Effector CD4-positive, alpha-beta T cell (primary cell): Measurements from ENCODE around the gene CEP170B.

ENCODE experiments used
- DNase-seq: peaks from one replicate; pipeline ENCODE4 v3.0.0-alpha.2; 2020

The CEP170B gene

GRCh38 chr14:104868060-104868740 is 3.1 kb downstream of the CEP170B start:
- no peak for DNase-seq

GRCh38 chr14:104868811-104869572 is 3.9 kb downstream of the CEP170B start:
- no peak for DNase-seq

GRCh38 chr14:104869669-104870367 is 4.8 kb downstream of the CEP170B start:
- no peak for DNase-seq

GRCh38 chr14:104870368-104871144 is 5.5 kb downstream of the CEP170B start:
- DNase-seq = peak; percentile 29

- no peak for DNase-seq
These were observed 6.1 kb downstream of the CEP170B start for GRCh38 chr14:104871145-104871655.

- DNase-seq = no peak
These were observed 6.8 kb downstream of the CEP170B start for GRCh38 chr14:104871656-104872468.

GRCh38 chr14:104872469-104873341 is 7.6 kb downstream of the CEP170B start:
- DNase-seq = no peak

GRCh38 chr14:104873380-104874055 is 8.4 kb downstream of the CEP170B start:
- DNase-seq = no peak

- no peak for DNase-seq
These were observed 9.1 kb downstream of the CEP170B start for GRCh38 chr14:104874110-104874531.

GRCh38 chr14:104874571-104875411 is 9.7 kb downstream of the CEP170B start:
- no peak for DNase-seq

GRCh38 chr14:104875412-104875751 is 10.3 kb downstream of the CEP170B start:
- no peak for DNase-seq

- no peak for DNase-seq
These were observed 10.7 kb downstream of the CEP170B start for GRCh38 chr14:104875811-104876210.

- DNase-seq = no peak
These were observed 11.2 kb downstream of the CEP170B start for GRCh38 chr14:104876251-104876699.

GRCh38 chr14:104877066-104877805 is 12.2 kb downstream of the CEP170B start:
- no peak for DNase-seq

- DNase-seq = no peak
These were observed 12.9 kb downstream of the CEP170B start for GRCh38 chr14:104877806-104878550.

- DNase-seq = no peak
These were observed 13.5 kb downstream of the CEP170B start for GRCh38 chr14:104878582-104878981.

- no peak for DNase-seq
These were observed 14.3 kb downstream of the CEP170B start for GRCh38 chr14:104879201-104879982.
